Thoracic aorta (tissue), 2 donors: Measurements from ENCODE around the gene CDH12. TPM values are rescaled to one million over a fixed set of nuclear protein-coding genes. Genes with fewer than 3 reads are reported as not detected.
"Not testable (repeated sequence)": the region's sequence is repeated elsewhere in the genome, so short reads cannot be mapped to it uniquely, and the experiment has no call there.

ENCODE experiments used
- ATAC-seq: fragments of 150-250 bp; one replicate; pipeline ENCODE4 v1.8.0; 2017; ENCODE audit warnings: low read depth; ENCODE audit not compliant: insufficient number of reproducible peaks, low FRiP score
- DNase-seq: peaks from one replicate; pipeline ENCODE4 v3.0.0-alpha.2; 2020; ENCODE audit warnings: low spot score
- H3K27ac ChIP-seq, 2 donors: fragments of 200-600 bp; sonication (generic); 1 replicate in 1 of 2; 2 replicates in 1 of 2; pipeline ENCODE4 v1.5.1; 2016; ENCODE audit warnings: mild to moderate bottlenecking in 2 of 2, moderate library complexity in 2 of 2
- H3K27me3 ChIP-seq: fragments of 200-600 bp; sonication (generic); replicated peaks from 2 replicates; pipeline ENCODE4 v1.6.0; 2016; ENCODE audit warnings: mild to moderate bottlenecking; ENCODE audit not compliant: insufficient read depth
- H3K36me3 ChIP-seq: fragments of 200-600 bp; sonication (generic); one replicate; pipeline ENCODE4 v1.5.1; 2016
- H3K4me1 ChIP-seq, 2 donors: fragments of 200-600 bp; sonication (generic); 1 replicate in 1 of 2; 2 replicates in 1 of 2; pipeline versions ENCODE4 v1.5.1 to v1.6.0; 2016; ENCODE audit warnings: low read depth in 2 of 2, mild to moderate bottlenecking in 1 of 2; ENCODE audit not compliant: control insufficient read depth in 1 of 2
- H3K4me3 ChIP-seq: fragments of 200-600 bp; sonication (generic); 2 replicates; pipeline ENCODE4 v1.5.1; 2016; ENCODE audit warnings: mild to moderate bottlenecking
- H3K9me3 ChIP-seq: fragments of 200-600 bp; sonication (generic); 2 replicates; pipeline ENCODE4 v1.5.1; 2016
- CTCF ChIP-seq: fragments of 200-600 bp; sonication (generic); IDR thresholded peaks from one replicate; pipeline ENCODE4 v1.5.1; 2019; ENCODE audit warnings: antibody characterized with exemption
- total RNA-seq, 2 donors: library from RNA; depleted of rRNA; stranded (reverse); fragments of >200 nt; gene quantifications; one replicate each; pipeline versions ENCODE4 v1.1.0 to v1.2.3, GENCODE V29; 2016

The CDH12 gene
- total RNA-seq, 2 donors from 2014 or later: not detected

GRCh38 chr5:22614486-22615094 lies 238.6 kb downstream of the CDH12 start:
- no peak for DNase-seq
- no peaks in the 10 kb centered on the region for H3K27me3 ChIP-seq
- no peaks in the 10 kb centered on the region for H3K4me1 ChIP-seq
- no peak for TF ChIP-seq CTCF
- ATAC-seq: no peak
- no peak overlapping the region for H3K4me3 ChIP-seq
- no peaks in the 10 kb centered on the region for H3K9me3 ChIP-seq
- H3K36me3 ChIP-seq: no peaks in the 10 kb centered on the region
- H3K27ac ChIP-seq: no peak overlapping the region

GRCh38 chr5:22612928-22613327 lies 240.2 kb downstream of the CDH12 start:
- no peak for ATAC-seq
- no peak overlapping the region for H3K4me3 ChIP-seq
- TF ChIP-seq CTCF: no peak
- H3K27me3 ChIP-seq: no peaks in the 10 kb centered on the region
- DNase-seq: no peak
- no peaks in the 10 kb centered on the region for H3K36me3 ChIP-seq
- H3K4me1 ChIP-seq: no peaks in the 10 kb centered on the region
- no peak overlapping the region for H3K27ac ChIP-seq
- H3K9me3 ChIP-seq: no peaks in the 10 kb centered on the region

- ATAC-seq (no peak), DNase-seq (no peak)
- no peaks in the 10 kb centered on the region for H3K9me3 ChIP-seq
- H3K4me1 ChIP-seq: no peaks in the 10 kb centered on the region
- no peaks in the 10 kb centered on the region for H3K27me3 ChIP-seq
- no peak overlapping the region for H3K4me3 ChIP-seq
- H3K27ac ChIP-seq: no peak overlapping the region
- no peaks in the 10 kb centered on the region for H3K36me3 ChIP-seq
- no peak for TF ChIP-seq CTCF
Observed at GRCh38 chr5:22611327-22611726, 241.8 kb downstream of the CDH12 start.

GRCh38 chr5:22607498-22607897 lies 245.6 kb downstream of the CDH12 start:
- H3K4me3 ChIP-seq, H3K9me3 ChIP-seq, DNase-seq, H3K4me1 ChIP-seq, H3K36me3 ChIP-seq, ATAC-seq, H3K27me3 ChIP-seq, H3K27ac ChIP-seq: not testable (repeated sequence)

- Histone ChIP-seq H3K27me3 (no peaks in the 10 kb centered on the region), H3K4me3 (no peak overlapping the region), H3K36me3 (no peaks in the 10 kb centered on the region), H3K27ac (no peak overlapping the region), H3K4me1 (no peaks in the 10 kb centered on the region), H3K9me3 (no peaks in the 10 kb centered on the region)
- DNase-seq (no peak), ATAC-seq (no peak)
- no peak for TF ChIP-seq CTCF
Observed at GRCh38 chr5:22605473-22605872, 247.7 kb downstream of the CDH12 start.

GRCh38 chr5:22604711-22605110 lies 248.4 kb downstream of the CDH12 start:
- H3K27ac ChIP-seq: no peak overlapping the region
- no peaks in the 10 kb centered on the region for H3K36me3 ChIP-seq
- ATAC-seq (no peak), DNase-seq (no peak)
- no peak overlapping the region for H3K4me3 ChIP-seq
- H3K4me1 ChIP-seq: no peaks in the 10 kb centered on the region
- no peaks in the 10 kb centered on the region for H3K9me3 ChIP-seq
- no peak for TF ChIP-seq CTCF
- H3K27me3 ChIP-seq: no peaks in the 10 kb centered on the region
